ENCODE data around the gene LINGO1.

DNA sequence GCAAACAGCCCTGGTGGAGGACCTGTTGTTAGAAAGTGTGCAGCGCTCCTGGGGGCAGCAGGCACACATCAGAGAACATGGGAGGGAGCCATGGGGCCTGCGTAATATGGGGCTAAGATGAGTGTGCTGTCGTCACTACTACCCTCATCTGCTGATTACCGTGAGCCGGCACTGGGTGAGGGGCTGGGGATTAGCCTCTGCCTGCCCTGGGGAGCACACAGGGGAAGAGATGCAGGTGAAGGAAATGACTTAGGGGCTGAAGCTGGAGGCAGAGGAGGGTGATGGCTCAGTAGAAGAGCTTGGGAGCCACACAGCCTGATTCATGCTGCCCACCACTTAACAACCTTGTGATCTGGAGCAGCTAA is 33.6 kb upstream of the LINGO1 start:
- TF ChIP-seq ZNF317 (CRISPR knock-in tag; IDR thresholded peaks at IDR 0.05; ENCODE audit: borderline replicate concordance, low read depth) = no peak
- TF ChIP-seq USF2 (CRISPR knock-in tag; IDR thresholded peaks at IDR 0.05) = no peak

Data from WTC11 (cell line).